H1 (cell line): ENCODE data around the gene LRRC8D. TPM values are rescaled to one million over a fixed set of nuclear protein-coding genes. Genes with fewer than 3 reads are reported as not detected.

Source experiments
- CTCF ChIA-PET: fragments of 300-600 bp; sonication (Branson Sonifier 250); formaldehyde crosslinking; loops from one replicate; lab custom pipeline; 2021; ENCODE audit not compliant: partially characterized antibody; lab: Charles Lee
- POLR2A ChIA-PET: fragments of 300-600 bp; sonication (Branson Sonifier 250); formaldehyde crosslinking; loops from one replicate; lab custom pipeline; 2021; ENCODE audit warnings: inconsistent platforms; ENCODE audit not compliant: partially characterized antibody; lab: Charles Lee
- DNase-seq, 2 experiments: peaks; one replicate each; pipeline versions ENCODE4 v3.0.0 to v3.0.0-alpha.2; 2010 to 2022; ENCODE audit warnings: low spot score in 2 of 2, low read depth in 1 of 2, mixed read lengths in 1 of 2
- FAIRE-seq: peaks from 2 replicates; lab custom pipeline; 2011; peaks lifted over from hg19 to GRCh38; lab: Jason Lieb, UNC
- H2AFZ ChIP-seq: 2 replicates; pipeline ENCODE4 v1.8.1; 2012; ENCODE audit warnings: low read length, inconsistent platforms
- H2AK5ac ChIP-seq: 2 replicates; pipeline ENCODE4 v1.6.1; 2013; ENCODE audit warnings: low read depth, low read length
- H2BK120ac ChIP-seq: replicated peaks from 2 replicates; pipeline ENCODE3; 2013; ENCODE audit warnings: low read depth, low read length, inconsistent platforms
- H2BK12ac ChIP-seq: 2 replicates; pipeline ENCODE4 v1.6.1; 2013; ENCODE audit warnings: low read depth, low read length
- H2BK15ac ChIP-seq: 2 replicates; pipeline ENCODE4 v1.6.1; 2013; ENCODE audit warnings: low read length
- H2BK20ac ChIP-seq: 2 replicates; pipeline ENCODE4 v1.6.1; 2013; ENCODE audit warnings: low read length
- H2BK5ac ChIP-seq: 2 replicates; pipeline ENCODE4 v1.6.1; 2013; ENCODE audit warnings: low read depth, low read length
- H3K14ac ChIP-seq: 2 replicates; pipeline ENCODE4 v1.6.1; 2013; ENCODE audit warnings: inconsistent platforms; ENCODE audit not compliant: insufficient read length
- H3K18ac ChIP-seq: 2 replicates; pipeline ENCODE4 v1.6.1; 2013; ENCODE audit warnings: low read length; ENCODE audit errors: extremely low read depth
- H3K23ac ChIP-seq: 2 replicates; pipeline ENCODE4 v1.6.1; 2013; ENCODE audit warnings: inconsistent platforms; ENCODE audit not compliant: insufficient read length
- H3K23me2 ChIP-seq: 2 replicates; pipeline ENCODE4 v1.6.1; 2013; ENCODE audit warnings: low read depth, low read length
- H3K27ac ChIP-seq: 2 replicates; pipeline ENCODE4 v1.6.1; 2011; ENCODE audit warnings: low read depth, low read length, inconsistent platforms
- H3K27me3 ChIP-seq, 4 experiments: replicated peaks in 1 of 4; 1 replicate in 1 of 4; 2 replicates in 3 of 4; pipeline versions ENCODE4 v1.6.1 to v1.8.1; 2011 to 2013; ENCODE audit warnings: low read length in 3 of 4, mild to moderate bottlenecking in 3 of 4, inconsistent platforms in 2 of 4, mixed read lengths in 2 of 4, moderate library complexity in 1 of 4; ENCODE audit not compliant: control insufficient read depth in 3 of 4, insufficient read depth in 3 of 4; ENCODE audit errors: extremely low read depth in 1 of 4
- H3K36me3 ChIP-seq, 4 experiments: 2 replicates each; pipeline versions ENCODE4 v1.6.1 to v1.8.1; 2011 to 2013; ENCODE audit warnings: mild to moderate bottlenecking in 4 of 4, low read length in 3 of 4, moderate library complexity in 2 of 4, control low read depth in 1 of 4, inconsistent platforms in 1 of 4; ENCODE audit not compliant: insufficient read depth in 4 of 4, control insufficient read depth in 2 of 4
- H3K4ac ChIP-seq: replicated peaks from 2 replicates; pipeline ENCODE3; 2013; ENCODE audit warnings: low read length, low read depth, mixed read lengths, inconsistent platforms; ENCODE audit not compliant: insufficient read length
- H3K4me1 ChIP-seq, 4 experiments: replicated peaks in 1 of 4; 1 replicate in 1 of 4; 2 replicates in 3 of 4; pipeline versions ENCODE4 v1.6.1 to v1.8.1; 2011 to 2013; ENCODE audit warnings: low read length in 3 of 4, inconsistent platforms in 2 of 4, mixed read lengths in 1 of 4; ENCODE audit not compliant: insufficient read depth in 4 of 4, control insufficient read depth in 3 of 4
- H3K4me2 ChIP-seq, 2 experiments: 2 replicates each; pipeline versions ENCODE4 v1.6.1 to v1.8.1; 2011 to 2013; ENCODE audit warnings: low read depth in 2 of 2, low read length in 2 of 2, control low read depth in 1 of 2, inconsistent platforms in 1 of 2, mild to moderate bottlenecking in 1 of 2; ENCODE audit not compliant: insufficient read depth in 1 of 2
- H3K4me3 ChIP-seq, 4 experiments: fragments of 200-600, 300-600 bp in 1 of 4; sonication (generic), shearing (Covaris generic), sonication (Bioruptor Twin) in 1 of 4; 2 replicates each; pipeline versions ENCODE4 v1.5.1 to v1.8.1; 2011 to 2016; ENCODE audit warnings: low read length in 4 of 4, low read depth in 3 of 4, control low read depth in 2 of 4, inconsistent platforms in 2 of 4, mild to moderate bottlenecking in 2 of 4, mixed read lengths in 1 of 4, moderate library complexity in 1 of 4; ENCODE audit not compliant: insufficient read depth in 2 of 4; ENCODE audit errors: extremely low read depth in 1 of 4
- H3K56ac ChIP-seq: replicated peaks from 2 replicates; pipeline ENCODE3; 2013; ENCODE audit warnings: low read depth, mild to moderate bottlenecking, mixed read lengths, low read length, inconsistent platforms; ENCODE audit not compliant: insufficient read length
- H3K79me1 ChIP-seq: 2 replicates; pipeline ENCODE4 v1.6.1; 2013; ENCODE audit warnings: low read depth, low read length, control low read depth
- H3K79me2 ChIP-seq, 2 experiments: 2 replicates each; pipeline versions ENCODE4 v1.6.1 to v1.8.1; 2012 to 2013; ENCODE audit warnings: low read length in 2 of 2, mild to moderate bottlenecking in 2 of 2, inconsistent platforms in 1 of 2; ENCODE audit not compliant: insufficient read depth in 2 of 2, control insufficient read depth in 1 of 2
- H3K9ac ChIP-seq, 4 experiments: replicated peaks in 1 of 4; 1 replicate in 1 of 4; 2 replicates in 3 of 4; pipeline versions ENCODE4 v1.6.1 to v1.8.1; 2011 to 2013; ENCODE audit warnings: low read depth in 3 of 4, low read length in 3 of 4, control low read depth in 2 of 4, mild to moderate bottlenecking in 2 of 4, moderate library complexity in 2 of 4, inconsistent platforms in 1 of 4; ENCODE audit errors: extremely low read depth in 1 of 4
- H3K9me3 ChIP-seq, 2 experiments: 2 replicates each; pipeline versions ENCODE4 v1.6.1 to v1.8.1; 2012 to 2013; ENCODE audit warnings: mild to moderate bottlenecking in 2 of 2, moderate library complexity in 2 of 2, control low read depth in 1 of 2, inconsistent platforms in 1 of 2, low read depth in 1 of 2, low read length in 1 of 2, mixed read lengths in 1 of 2; ENCODE audit not compliant: insufficient read depth in 2 of 2
- H4K20me1 ChIP-seq, 2 experiments: replicated peaks in 1 of 2; 2 replicates each; pipeline versions ENCODE3 to v1.8.1; 2011 to 2013; ENCODE audit warnings: inconsistent platforms in 2 of 2, low read length in 2 of 2, mild to moderate bottlenecking in 1 of 2; ENCODE audit not compliant: insufficient read depth in 2 of 2, control insufficient read depth in 1 of 2
- H4K5ac ChIP-seq: 2 replicates; pipeline ENCODE4 v1.6.1; 2013; ENCODE audit warnings: low read length, low read depth, mixed read lengths, inconsistent platforms; ENCODE audit not compliant: insufficient read length
- H4K8ac ChIP-seq: 2 replicates; pipeline ENCODE4 v1.8.0; 2013; ENCODE audit warnings: mild to moderate bottlenecking, moderate library complexity, low read length, inconsistent platforms; ENCODE audit not compliant: insufficient read depth; ENCODE audit errors: extremely low read depth
- H4K91ac ChIP-seq: replicated peaks from 2 replicates; pipeline ENCODE3; 2013; ENCODE audit warnings: low read length, mixed read lengths, inconsistent platforms; ENCODE audit not compliant: insufficient read length
- BRCA1 ChIP-seq: IDR thresholded peaks from 2 replicates; pipeline ENCODE4 v1.6.1; 2012; ENCODE audit warnings: low read depth, low read length, improper control_type of control experiment
- JUND ChIP-seq: IDR thresholded peaks from 2 replicates; pipeline ENCODE4 v1.6.1; 2011; ENCODE audit warnings: mild to moderate bottlenecking, improper control_type of control experiment, low read length
- RXRA ChIP-seq: IDR thresholded peaks from 2 replicates; pipeline ENCODE4 v1.6.1; 2011; ENCODE audit warnings: low read depth, mild to moderate bottlenecking, low read length, moderate library complexity; ENCODE audit not compliant: insufficient read depth
- WGBS, 2 experiments: shearing (Covaris generic) in 1 of 2; methylation state at CpG; one replicate each; pipeline versions ENCODE4 v1.1.6 to v1.1.7; 2013 to 2015; ENCODE audit warnings: low lambda C conversion rate in 2 of 2, mixed read lengths in 2 of 2, inconsistent platforms in 1 of 2, low coverage in 1 of 2, missing lambda C conversion rate in 1 of 2; ENCODE audit not compliant: insufficient replicate concordance in 2 of 2, insufficient coverage in 1 of 2, insufficient read length in 1 of 2; ENCODE audit errors: extremely low coverage in 1 of 2, missing lambda C conversion rate in 1 of 2; 5-methylcytosine and 5-hydroxymethylcytosine counted together
- polyA plus RNA-seq, 7 experiments: library from polyadenylated mRNA; depleted of rRNA in 3 of 7; stranded (reverse) in 5 of 7; unstranded in 2 of 7; fragments of >200 nt in 5 of 7; fragments of 200-250 nt in 2 of 7; gene quantifications; 1 replicate in 5 of 7; 2 replicates in 1 of 7; 4 replicates in 1 of 7; pipeline versions ENCODE4 v1.2.1 to v1.2.3, GENCODE V29; 2011 to 2013; ENCODE audit warnings: missing spikeins in 2 of 7, mixed read lengths in 2 of 7
- total RNA-seq: library from RNA; stranded (reverse); fragmentation: NEBNext Ultra II Directional; extraction: Animal tissue kit (Norgen Biotek cat#: 25700); gene quantifications from 2 replicates; pipeline ENCODE4 v1.2.1, GENCODE V29; 2021

The LRRC8D gene
- total and polyA plus RNA-seq, 2 of the 8 experiments (the other 6 are each of a cell fraction or from before 2014, with no cell fraction given), result 42.0 to 58.5 TPM

- POLR2A ChIA-PET, result interaction anchor here (0.7 to 4.9 kb wide), 2 partner anchors 10 to 152 kb away, joined by 3 to 51 read pairs; partner anchors contain the start of gene LRRC8D
- CTCF ChIA-PET, result interaction anchor here (0.8 to 2.4 kb wide), 3 partner anchors 48 to 179 kb away, joined by 3 to 7 read pairs (median 6); no protein-coding TSS in a partner anchor
Measured at GRCh38 chr1:89810302-89810701, 10.5 kb upstream of the LRRC8D start.

More at GRCh38 chr1:89810302-89810701, 10.5 kb upstream of the LRRC8D start:
- peaks cover 2 to 13% (median 10%) of the 10 kb centered on the region in 4 experiments; a peak in 5 of 7 replicates for H3K4me1 ChIP-seq
- no peak overlapping the region for H3K56ac ChIP-seq
- no peak overlapping the region for H2BK12ac ChIP-seq
- no peak overlapping the region for H2BK120ac ChIP-seq
- H3K23ac ChIP-seq, result no peak overlapping the region
- FAIRE-seq (no peak), DNase-seq (no peak)
- H2BK5ac ChIP-seq, result no peak overlapping the region
- no peak overlapping the region for H4K5ac ChIP-seq
- H3K79me2 ChIP-seq, result no peaks in the 10 kb centered on the region
- no peak overlapping the region for H4K91ac ChIP-seq
- no peak overlapping the region for H3K4me2 ChIP-seq
- H3K18ac ChIP-seq, result no peak overlapping the region
- H4K8ac ChIP-seq, result no peak overlapping the region
- H2AK5ac ChIP-seq, result no peak overlapping the region
- TF ChIP-seq BRCA1 (no peak), JUND (no peak), RXRA (no peak)
- no peaks in the 10 kb centered on the region for H3K23me2 ChIP-seq
- no peak overlapping the region for H2AFZ ChIP-seq
- no peaks in the 10 kb centered on the region for H3K36me3 ChIP-seq
- no peak overlapping the region for H3K4ac ChIP-seq
- 90% methylated on average over 1 of the region's 1 CpG; no CpG with 5 or more reads in 1 of the 2 experiments for WGBS, 2 experiments
- H2BK20ac ChIP-seq, result no peak overlapping the region
- H3K14ac ChIP-seq, result no peak overlapping the region
- H3K79me1 ChIP-seq, result no peaks in the 10 kb centered on the region
- H4K20me1 ChIP-seq, result no peaks in the 10 kb centered on the region
- H3K4me3 ChIP-seq, result no peak overlapping the region
- no peak overlapping the region for H3K27ac ChIP-seq
- no peaks in the 10 kb centered on the region; a peak in 4 of 7 replicates for H3K27me3 ChIP-seq
- no peak overlapping the region for H2BK15ac ChIP-seq
- H3K9me3 ChIP-seq, result no peaks in the 10 kb centered on the region
- H3K9ac ChIP-seq, result no peak overlapping the region
